Suprapubic skin (tissue), 4 donors: ENCODE measurements around the gene WDR12.
"Not testable (repeated sequence)": the region's sequence is repeated elsewhere in the genome, so short reads cannot be mapped to it uniquely, and the experiment has no call there.

ENCODE experiments used
- EP300 ChIP-seq: sonication (generic); formaldehyde crosslinking; IDR thresholded peaks from one replicate; pipeline ENCODE4 v1.6.1; 2017; ENCODE audit warnings: antibody characterized with exemption
- POLR2A ChIP-seq, 2 donors: fragments of 450-650 bp; IDR thresholded peaks; one replicate each; pipeline ENCODE4 v1.6.1; 2017; ENCODE audit warnings: antibody characterized with exemption in 2 of 2, mild to moderate bottlenecking in 2 of 2, moderate library complexity in 2 of 2
- POLR2AphosphoS5 ChIP-seq, 3 donors: sonication (generic); formaldehyde crosslinking; IDR thresholded peaks; one replicate each; pipeline ENCODE4 v1.6.1; 2017; ENCODE audit warnings: antibody characterized with exemption in 3 of 3
- TF ChIP-seq, protein P1 (sequence below), 2 donors: fragments of 200-600 bp in 1 of 2; fragments of 450-650 bp in 1 of 2; sonication (generic) in 1 of 2; IDR thresholded peaks; one replicate each; pipeline ENCODE4 v1.5.1; 2016 to 2019; ENCODE audit warnings: antibody characterized with exemption in 2 of 2, mild to moderate bottlenecking in 1 of 2, moderate library complexity in 1 of 2

DNA sequence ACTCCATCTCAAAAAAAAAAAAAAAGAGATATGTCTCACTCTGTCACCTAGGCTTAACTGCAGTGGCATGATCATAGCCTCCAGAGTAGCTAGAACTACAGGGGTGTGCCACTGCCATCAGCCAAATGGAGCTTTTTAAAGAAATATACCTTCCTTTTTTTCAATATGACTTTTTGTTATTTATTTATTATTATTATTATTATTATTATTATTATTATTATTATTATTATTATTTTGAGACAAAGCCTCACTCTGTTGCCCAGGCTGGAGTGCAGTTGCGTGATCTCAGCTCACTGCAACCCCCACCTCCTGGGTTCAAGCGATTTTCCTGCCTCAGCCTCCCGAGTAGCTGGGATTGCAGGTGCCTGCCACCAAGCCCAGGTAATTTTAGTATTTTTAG is 37.9 kb upstream of the WDR12 start:
- TF ChIP-seq POLR2A (IDR thresholded peaks at IDR 0.05); EP300; POLR2AphosphoS5 (IDR thresholded peaks at IDR 0.05): not testable (repeated sequence)
- TF ChIP-seq, protein P1, sequence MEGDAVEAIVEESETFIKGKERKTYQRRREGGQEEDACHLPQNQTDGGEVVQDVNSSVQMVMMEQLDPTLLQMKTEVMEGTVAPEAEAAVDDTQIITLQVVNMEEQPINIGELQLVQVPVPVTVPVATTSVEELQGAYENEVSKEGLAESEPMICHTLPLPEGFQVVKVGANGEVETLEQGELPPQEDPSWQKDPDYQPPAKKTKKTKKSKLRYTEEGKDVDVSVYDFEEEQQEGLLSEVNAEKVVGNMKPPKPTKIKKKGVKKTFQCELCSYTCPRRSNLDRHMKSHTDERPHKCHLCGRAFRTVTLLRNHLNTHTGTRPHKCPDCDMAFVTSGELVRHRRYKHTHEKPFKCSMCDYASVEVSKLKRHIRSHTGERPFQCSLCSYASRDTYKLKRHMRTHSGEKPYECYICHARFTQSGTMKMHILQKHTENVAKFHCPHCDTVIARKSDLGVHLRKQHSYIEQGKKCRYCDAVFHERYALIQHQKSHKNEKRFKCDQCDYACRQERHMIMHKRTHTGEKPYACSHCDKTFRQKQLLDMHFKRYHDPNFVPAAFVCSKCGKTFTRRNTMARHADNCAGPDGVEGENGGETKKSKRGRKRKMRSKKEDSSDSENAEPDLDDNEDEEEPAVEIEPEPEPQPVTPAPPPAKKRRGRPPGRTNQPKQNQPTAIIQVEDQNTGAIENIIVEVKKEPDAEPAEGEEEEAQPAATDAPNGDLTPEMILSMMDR (IDR thresholded peaks at IDR 0.05) = not testable (repeated sequence)
